CD4-positive, alpha-beta T cell treated with Interleukin-6 for 4 hours (primary cell): ENCODE data around the gene CPN2.

ENCODE experiments used
- DNase-seq: peaks from one replicate; pipeline ENCODE4 v3.0.0-alpha.2; 2020; ENCODE audit warnings: mixed read lengths

CPN2 gene

DNA sequence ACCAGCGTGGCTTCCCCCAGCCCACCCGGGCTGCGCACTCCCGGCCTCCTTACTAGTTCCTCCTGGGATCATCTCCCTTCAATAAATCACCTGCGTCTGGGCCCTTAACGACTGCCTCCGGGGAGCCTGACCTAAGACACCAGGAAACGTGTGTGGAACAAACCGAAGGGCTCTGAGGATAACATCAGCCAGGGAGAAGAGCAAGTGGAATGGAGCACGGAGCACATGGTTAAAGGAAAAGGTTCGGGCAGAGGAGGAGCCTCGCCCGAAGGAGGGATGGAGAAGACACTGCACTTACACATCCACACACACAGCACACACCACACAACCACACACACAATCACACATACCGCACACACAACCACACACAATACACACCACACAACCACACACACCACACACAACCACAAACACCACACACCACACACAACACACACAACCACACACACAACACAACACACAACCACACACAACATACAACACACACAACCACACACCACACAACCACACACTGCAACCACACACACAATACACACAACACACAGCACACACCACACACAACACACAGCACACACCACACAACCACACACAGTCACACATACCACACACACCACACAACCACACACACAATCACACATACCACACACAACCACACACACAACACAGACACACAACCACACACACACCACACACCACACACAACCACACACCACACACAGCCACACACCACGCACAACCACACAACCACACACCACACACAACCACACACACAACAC, 24.7 kb downstream of the CPN2 start:
- no peak for DNase-seq

GRCh38 chr3:194325424-194326153, 25.5 kb downstream of the CPN2 start:
- no peak for DNase-seq

GRCh38 chr3:194324823-194325327, 26.3 kb downstream of the CPN2 start:
- DNase-seq: no peak

DNA sequence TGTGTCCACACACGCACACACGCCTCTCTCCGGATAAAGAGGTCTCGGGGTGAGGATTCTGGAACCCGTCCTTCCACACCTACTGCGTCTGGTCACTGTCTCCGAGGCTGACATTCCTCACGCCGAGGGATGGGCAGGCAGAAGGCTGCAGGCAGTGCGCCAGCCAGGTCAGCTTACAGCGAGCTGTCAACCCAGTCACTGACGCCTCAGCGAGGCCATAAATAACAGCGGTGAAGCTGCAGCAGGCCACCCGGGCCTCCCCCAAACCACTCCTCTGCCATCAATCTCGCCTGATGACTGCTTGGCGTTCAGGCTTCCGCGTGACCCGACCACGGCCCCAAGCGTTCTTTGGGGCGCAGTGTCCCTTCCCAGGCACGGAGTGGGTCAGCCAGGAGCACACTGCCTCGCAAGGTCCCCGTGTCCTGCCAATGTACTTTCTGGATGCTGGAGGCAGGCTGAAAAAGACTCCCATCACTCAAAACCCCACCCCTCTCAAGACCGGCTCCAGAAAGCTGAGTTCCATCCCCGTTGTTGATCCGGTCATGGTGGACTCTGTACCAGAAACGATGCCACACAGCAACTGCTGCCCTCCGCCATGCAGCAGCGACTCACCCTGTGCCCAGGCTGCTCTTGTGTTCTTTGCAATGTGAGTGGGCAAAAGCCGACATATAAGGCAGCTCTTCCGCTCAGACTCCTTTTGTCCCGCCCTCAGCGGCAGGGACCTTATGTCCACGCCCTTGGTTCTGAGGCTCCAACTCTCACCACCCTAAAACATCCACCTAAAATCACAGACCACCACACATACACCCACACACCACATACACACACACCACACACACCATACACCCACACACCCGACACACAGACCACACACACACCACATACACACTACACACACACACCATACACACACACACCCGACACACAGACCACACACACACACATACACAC, 27.1 kb downstream of the CPN2 start:
- peak; percentile 57 for DNase-seq

DNA sequence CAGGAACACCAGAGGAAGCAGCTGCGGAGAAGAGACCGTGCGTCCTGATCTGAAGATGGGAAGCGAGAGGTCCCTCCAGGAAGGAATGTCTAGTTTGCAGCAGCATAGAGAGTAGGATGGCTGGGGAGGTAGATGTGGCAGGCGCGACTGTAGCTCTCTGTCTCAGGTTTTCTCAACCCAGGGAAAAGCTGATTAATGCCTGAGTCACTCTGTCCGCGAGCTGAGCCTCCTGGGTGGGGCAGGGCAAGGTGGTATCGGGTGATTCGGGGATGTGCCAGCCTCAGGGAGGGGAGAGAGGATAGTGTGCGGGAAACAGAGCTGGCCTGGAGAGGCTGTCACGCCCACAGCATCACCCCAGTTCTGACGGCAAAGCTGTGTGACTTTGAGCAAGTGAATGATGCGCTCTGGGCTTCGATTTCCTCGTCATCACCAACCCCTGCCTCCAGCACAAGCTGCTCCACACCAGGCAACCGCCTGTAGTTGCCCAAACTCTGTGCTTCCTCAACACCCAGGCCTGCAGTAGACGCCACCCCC, 28.4 kb downstream of the CPN2 start:
- no peak for DNase-seq

DNA sequence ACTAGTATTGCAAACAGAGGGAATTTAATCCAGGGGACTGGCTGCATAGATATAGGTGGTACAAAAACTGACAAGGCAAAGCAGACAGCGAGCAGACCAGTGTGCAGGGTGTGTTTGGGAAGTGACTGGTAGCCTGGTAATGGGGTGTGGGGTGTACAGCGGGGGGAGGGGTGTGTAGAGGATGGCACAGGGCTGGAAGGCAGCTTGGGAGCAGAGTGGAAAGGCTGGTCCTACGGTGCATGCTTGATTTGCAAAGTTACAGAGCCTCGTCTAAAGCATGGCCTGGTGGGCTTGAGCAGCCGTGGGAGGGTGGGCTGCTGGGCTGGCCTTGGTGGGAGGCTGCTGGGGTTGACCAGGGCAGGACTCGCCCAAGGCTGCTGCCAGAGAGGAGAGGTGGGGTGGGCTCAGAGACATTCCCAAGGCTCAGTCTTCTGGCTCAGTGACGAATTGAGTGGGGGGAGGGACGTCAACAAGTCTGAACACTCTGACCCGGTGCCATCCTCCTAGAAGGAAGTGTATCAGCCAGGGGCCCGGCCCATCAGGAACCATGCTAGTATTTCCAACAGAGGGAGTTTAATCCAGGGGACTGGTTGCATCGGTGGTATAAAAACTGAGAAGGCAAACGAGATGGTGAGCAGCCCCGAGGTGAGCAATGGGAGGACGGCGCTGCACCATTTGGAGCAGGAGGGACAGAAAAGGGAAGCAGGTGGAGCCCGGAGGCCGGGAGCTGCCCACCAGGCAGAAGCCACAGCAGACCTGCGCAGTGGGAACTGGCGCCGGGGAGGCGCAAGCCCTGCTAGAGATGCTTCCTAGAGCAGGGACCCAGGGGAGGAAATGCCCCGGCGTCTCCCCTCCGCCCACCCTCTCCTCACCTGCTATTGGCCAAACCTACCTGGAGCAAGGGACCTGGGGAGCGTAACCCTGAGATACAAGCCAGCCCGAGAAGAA, 29.2 kb downstream of the CPN2 start:
- no peak for DNase-seq

GRCh38 chr3:194320744-194321243, 30.3 kb downstream of the CPN2 start:
- no peak for DNase-seq

DNA sequence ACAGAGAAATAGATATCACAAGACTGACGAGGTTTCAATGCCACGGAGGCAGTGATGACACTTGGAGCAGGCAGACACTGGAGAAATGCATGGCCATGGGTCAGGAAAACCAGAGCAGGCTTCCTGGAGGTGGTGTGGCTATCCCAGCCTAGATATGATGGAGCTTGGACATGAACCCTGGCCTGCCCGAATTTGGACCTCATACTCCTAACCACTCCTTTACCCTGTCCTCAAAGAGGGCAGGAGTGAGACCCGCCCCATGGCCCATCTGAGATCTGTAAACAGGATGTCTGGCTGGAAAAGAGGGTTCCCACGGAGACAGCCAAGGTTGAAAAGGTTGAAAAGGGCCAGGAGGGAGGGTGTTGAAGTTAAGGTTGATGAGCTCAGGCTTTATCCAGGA, 31.0 kb downstream of the CPN2 start:
- DNase-seq: no peak

GRCh38 chr3:194318511-194319161, 32.5 kb downstream of the CPN2 start:
- no peak for DNase-seq

GRCh38 chr3:194316918-194317317, 34.2 kb downstream of the CPN2 start:
- DNase-seq: no peak

DNA sequence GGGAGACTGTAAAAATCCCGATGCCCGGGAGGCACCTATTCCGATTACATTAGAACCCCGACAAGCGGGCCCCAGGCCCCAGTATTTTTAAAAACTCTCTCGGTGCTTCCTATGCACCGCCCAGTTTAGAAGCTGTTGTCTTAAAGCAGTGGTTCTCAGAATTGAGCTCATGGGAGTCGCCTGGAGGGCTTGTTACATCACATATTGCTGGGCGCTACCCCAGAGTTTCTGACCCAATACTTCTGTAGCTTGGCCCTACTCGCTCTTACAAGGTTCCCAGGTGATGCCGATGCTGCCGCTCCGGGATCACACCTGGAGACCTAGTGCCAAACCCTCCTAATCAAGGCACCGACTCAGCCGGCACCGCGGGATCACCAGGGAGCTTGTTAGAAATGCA, 35.2 kb downstream of the CPN2 start:
- DNase-seq: no peak

DNA sequence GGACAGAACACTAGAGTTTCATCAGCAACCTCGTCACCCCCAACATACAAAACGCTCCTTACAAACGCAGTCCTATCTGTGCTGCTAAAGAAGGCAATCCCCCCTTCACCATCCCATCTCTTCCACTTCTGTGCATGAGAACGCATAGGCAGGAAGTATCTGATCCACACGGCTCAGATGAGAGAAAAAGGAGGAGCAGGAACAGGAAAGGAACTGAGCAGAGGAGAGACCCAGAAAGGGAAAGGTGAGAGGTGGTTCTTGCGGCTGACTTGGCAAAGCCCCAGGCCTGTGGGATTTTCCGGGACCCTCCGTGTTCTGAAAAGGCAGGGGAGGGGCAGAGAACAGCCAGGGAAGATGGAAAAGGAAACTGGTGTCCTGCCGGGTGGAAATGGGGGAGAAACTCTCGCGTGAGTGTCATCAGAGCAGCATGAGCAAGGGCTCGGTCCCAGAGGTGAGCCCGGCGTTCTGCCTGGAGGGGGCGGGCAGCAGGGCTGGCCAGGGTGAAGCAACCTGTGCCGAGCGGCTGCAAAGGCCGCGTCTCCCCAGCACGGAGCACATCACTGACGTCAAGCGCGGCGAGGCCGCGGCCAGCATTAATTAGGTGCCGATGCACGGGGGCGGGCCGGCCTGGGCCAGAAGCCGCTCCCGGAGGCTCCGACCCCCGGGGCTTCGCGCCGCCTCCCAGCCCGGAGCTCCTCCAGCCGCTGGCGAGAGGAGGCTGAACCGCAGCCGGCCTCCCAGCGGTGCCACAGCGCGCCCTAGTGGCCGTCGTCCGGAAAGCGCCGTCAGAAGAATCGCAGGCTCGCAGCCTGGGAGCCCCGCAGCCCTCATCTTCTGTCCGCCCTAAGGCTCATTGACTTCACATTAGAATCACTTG, 35.8 kb downstream of the CPN2 start:
- peak; percentile 85 for DNase-seq

DNA sequence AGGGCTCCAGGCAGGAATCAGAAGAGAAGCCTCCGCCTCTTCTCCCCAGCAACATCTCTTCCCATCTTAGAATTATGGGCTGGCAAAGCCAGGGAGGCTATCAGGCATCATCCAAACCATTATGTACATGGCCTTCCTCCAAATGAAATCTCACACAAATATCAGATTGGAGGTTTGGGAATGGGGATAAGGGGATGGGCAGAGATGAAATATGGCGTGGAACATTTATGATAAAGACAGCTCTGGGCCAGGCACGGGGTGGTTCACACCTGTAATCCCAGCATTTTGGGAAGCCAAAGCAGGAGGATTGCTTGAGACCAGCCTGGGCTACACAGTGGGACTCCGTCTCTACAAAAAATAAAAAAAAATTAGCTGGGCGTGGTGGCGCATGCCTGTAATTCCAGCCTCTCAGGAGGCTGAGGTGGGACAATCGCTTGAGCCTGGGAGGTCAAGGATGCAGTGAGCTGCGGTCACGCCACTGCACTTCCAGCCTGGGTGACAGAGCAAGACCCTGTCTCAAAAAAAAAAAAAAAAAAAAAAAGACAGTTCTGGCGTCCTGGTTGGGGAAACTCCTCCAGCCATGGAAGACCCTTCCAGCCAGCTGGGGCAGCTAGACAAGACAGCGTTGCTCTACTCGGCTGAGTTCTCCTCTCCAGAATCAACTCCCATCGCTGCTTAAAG, 36.6 kb downstream of the CPN2 start:
- DNase-seq: no peak

DNA sequence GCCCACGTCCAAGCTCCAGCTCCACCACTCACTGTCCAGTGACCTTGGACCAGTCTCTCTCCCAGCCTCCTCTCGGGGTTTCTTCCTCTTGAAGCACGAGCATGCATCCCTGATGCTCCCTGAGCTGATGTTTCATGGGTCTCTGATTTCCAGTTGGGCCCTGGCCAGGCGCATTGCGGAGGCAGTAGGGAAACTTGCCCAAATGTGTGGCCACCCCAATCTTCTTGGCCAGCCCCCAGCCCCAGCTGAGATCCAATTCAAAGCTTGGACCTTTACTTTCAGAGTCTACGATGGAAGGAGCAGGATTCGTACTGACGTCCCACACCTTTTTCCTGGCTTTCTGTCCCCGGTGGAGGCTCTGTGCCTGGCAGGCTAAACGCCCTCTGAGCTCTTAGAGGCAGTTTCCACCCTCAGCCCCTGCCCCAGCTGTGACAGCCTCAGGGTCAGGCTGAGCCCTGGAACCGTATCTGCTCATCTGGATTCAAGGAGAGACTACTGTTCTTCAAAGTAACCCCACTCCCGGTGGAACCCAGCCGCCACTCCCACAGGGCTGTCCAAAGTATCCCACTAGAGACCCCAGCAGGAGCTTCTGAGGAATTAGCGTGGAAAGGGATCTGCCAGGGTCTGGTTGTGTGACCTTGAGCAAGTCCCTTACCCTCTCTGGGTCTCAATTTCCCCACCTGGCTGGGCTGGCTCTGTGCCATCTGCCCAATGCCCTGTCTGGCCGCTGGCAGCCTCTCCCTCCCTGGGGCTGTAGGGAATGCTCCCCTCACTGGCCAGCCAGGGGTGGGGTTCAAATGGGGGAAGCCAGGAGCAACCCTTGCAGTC, 37.4 kb downstream of the CPN2 start:
- no peak for DNase-seq

DNA sequence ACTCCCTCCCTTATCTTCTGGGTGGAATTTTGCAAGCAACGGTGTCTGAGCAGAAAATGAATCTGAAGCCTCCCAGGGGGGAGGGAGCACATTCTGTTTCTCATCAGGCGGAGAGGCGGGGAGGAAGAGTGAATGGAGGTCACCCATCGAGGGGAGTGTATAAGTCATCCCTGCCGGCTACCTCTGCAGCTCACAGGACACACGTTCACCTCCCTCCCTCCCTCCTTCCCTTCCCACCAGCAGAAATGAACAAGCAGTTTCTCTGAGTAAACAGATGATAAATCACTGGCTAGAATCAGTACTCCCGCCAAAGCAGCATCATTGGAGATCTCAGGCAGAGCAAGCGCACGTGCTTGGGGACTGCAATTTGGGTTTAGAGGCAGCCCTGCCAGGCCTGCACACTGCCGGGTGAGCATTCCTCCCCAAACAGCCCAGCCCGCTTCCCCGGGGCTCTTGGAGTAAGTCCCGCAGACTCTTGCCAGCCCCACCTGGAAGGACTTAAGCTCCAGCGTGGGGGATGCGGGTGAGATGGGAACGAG, 38.3 kb downstream of the CPN2 start:
- no peak for DNase-seq

GRCh38 chr3:194312186-194312742, 38.9 kb downstream of the CPN2 start:
- no peak for DNase-seq

- no peak for DNase-seq
Observed at GRCh38 chr3:194311000-194311399, 40.1 kb downstream of the CPN2 start.
